T-cell (primary cell): Measurements from ENCODE around the gene SEMA4C. TPM values are rescaled to one million over a fixed set of nuclear protein-coding genes. Genes with fewer than 3 reads are reported as not detected.

ENCODE experiments used
- ATAC-seq, 4 experiments: fragments of 200-7000 bp in 3 of 4; fragments of 150-1000 bp in 1 of 4; cut with Tn5 transposase; replicated peaks in 1 of 4; 1 replicate in 3 of 4; 2 replicates in 1 of 4; pipeline ENCODE4 v1.10.0; 2021; ENCODE audit warnings: moderate library complexity in 3 of 4, mild to moderate bottlenecking in 2 of 4, moderate number of reproducible peaks in 1 of 4
- CTCF ChIA-PET, 2 donors: fragments of 300-600 bp; sonication (Branson Sonifier 250); formaldehyde crosslinking; loops; one replicate each; lab custom pipeline; 2022; ENCODE audit warnings: antibody characterized with exemption in 2 of 2; lab: Charles Lee
- POLR2A ChIA-PET, 2 donors: fragments of 300-600 bp; sonication (Branson Sonifier 250); formaldehyde crosslinking; loops; one replicate each; lab custom pipeline; 2022; ENCODE audit warnings: antibody characterized with exemption in 2 of 2; lab: Charles Lee
- DNase-seq, 35 experiments: peaks; one replicate each; pipeline versions ENCODE4 v3.0.0 to v3.0.0-alpha.2; 2013 to 2023
- H3K27ac ChIP-seq: one replicate; pipeline ENCODE4 v1.5.1; 2013; ENCODE audit warnings: low read length
- H3K27me3 ChIP-seq, 2 experiments: replicated peaks in 1 of 2; 1 replicate in 1 of 2; 2 replicates in 1 of 2; pipeline versions ENCODE4 v1.6.1 to v1.7.0; 2013; ENCODE audit warnings: low read length in 1 of 2, mixed read lengths in 1 of 2; ENCODE audit not compliant: control insufficient read depth in 2 of 2, insufficient read depth in 2 of 2; ENCODE audit errors: extremely low read depth in 1 of 2
- H3K36me3 ChIP-seq, 2 donors: 1 replicate in 1 of 2; 2 replicates in 1 of 2; pipeline versions ENCODE4 v1.6.1 to v1.7.0; 2013; ENCODE audit warnings: low read length in 1 of 2; ENCODE audit not compliant: control insufficient read depth in 2 of 2, insufficient read depth in 1 of 2; ENCODE audit errors: extremely low read depth in 1 of 2
- H3K4me1 ChIP-seq, 2 experiments: 1 replicate in 1 of 2; 2 replicates in 1 of 2; pipeline versions ENCODE4 v1.6.1 to v1.7.0; 2013; ENCODE audit warnings: low read length in 2 of 2, mixed read lengths in 1 of 2; ENCODE audit not compliant: insufficient read depth in 2 of 2, control insufficient read depth in 1 of 2; ENCODE audit errors: extremely low read depth in 1 of 2
- H3K4me3 ChIP-seq, 2 donors: 1 replicate in 1 of 2; 2 replicates in 1 of 2; pipeline versions ENCODE4 v1.5.1 to v1.7.0; 2013; ENCODE audit warnings: mild to moderate bottlenecking in 2 of 2, low read length in 1 of 2, moderate library complexity in 1 of 2; ENCODE audit not compliant: control insufficient read depth in 1 of 2; ENCODE audit errors: extremely low read depth in 1 of 2
- H3K9me3 ChIP-seq: 2 replicates; pipeline ENCODE4 v1.7.0; 2013
- H3K27ac Mint-ChIP-seq, 2 donors: one replicate each; pipeline ENCODE4 v1.8.0; 2020 to 2021; ENCODE audit warnings: mild to moderate bottlenecking in 2 of 2, mixed read lengths in 2 of 2
- H3K27me3 Mint-ChIP-seq, 2 donors: one replicate each; pipeline ENCODE4 v1.8.0; 2021 to 2022; ENCODE audit warnings: mixed read lengths in 2 of 2
- H3K36me3 Mint-ChIP-seq: one replicate; pipeline ENCODE4 v1.8.0; 2021; ENCODE audit warnings: mixed read lengths
- H3K4me1 Mint-ChIP-seq, 3 donors: one replicate each; pipeline ENCODE4 v1.8.0; 2020 to 2022; ENCODE audit warnings: mixed read lengths in 3 of 3, mild to moderate bottlenecking in 1 of 3
- H3K4me3 Mint-ChIP-seq, 3 donors: one replicate each; pipeline ENCODE4 v1.8.0; 2020 to 2022; ENCODE audit warnings: mild to moderate bottlenecking in 3 of 3, mixed read lengths in 3 of 3, moderate library complexity in 3 of 3
- H3K9me3 Mint-ChIP-seq, 3 donors: one replicate each; pipeline ENCODE4 v1.8.0; 2020 to 2022; ENCODE audit warnings: mixed read lengths in 3 of 3
- WGBS: methylation state at CpG from one replicate; pipeline ENCODE4 v1.1.5; 2013; ENCODE audit warnings: missing lambda C conversion rate; ENCODE audit not compliant: insufficient coverage; 5-methylcytosine and 5-hydroxymethylcytosine counted together
- total RNA-seq, 35 experiments: library from RNA in 6 of 35; stranded (reverse) in 6 of 35; fragments of 120-200 nt in 1 of 35; gene quantifications; one replicate each; pipeline versions ENCODE4 v1.2.1 to v1.2.4 and lab custom pipeline; 2013 to 2026

The SEMA4C gene, protein sequence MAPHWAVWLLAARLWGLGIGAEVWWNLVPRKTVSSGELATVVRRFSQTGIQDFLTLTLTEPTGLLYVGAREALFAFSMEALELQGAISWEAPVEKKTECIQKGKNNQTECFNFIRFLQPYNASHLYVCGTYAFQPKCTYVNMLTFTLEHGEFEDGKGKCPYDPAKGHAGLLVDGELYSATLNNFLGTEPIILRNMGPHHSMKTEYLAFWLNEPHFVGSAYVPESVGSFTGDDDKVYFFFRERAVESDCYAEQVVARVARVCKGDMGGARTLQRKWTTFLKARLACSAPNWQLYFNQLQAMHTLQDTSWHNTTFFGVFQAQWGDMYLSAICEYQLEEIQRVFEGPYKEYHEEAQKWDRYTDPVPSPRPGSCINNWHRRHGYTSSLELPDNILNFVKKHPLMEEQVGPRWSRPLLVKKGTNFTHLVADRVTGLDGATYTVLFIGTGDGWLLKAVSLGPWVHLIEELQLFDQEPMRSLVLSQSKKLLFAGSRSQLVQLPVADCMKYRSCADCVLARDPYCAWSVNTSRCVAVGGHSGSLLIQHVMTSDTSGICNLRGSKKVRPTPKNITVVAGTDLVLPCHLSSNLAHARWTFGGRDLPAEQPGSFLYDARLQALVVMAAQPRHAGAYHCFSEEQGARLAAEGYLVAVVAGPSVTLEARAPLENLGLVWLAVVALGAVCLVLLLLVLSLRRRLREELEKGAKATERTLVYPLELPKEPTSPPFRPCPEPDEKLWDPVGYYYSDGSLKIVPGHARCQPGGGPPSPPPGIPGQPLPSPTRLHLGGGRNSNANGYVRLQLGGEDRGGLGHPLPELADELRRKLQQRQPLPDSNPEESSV
- 10 to 100 TPM; 36.3 to 89.0 (median 72.3) TPM for total RNA-seq
- 24.3 TPM for total RNA-seq (2013)
- 9.9 to 221 (median 60.3) reads per million in 29 experiments for total RNA-seq (lab: John Stamatoyannopoulos, UW)

DNA sequence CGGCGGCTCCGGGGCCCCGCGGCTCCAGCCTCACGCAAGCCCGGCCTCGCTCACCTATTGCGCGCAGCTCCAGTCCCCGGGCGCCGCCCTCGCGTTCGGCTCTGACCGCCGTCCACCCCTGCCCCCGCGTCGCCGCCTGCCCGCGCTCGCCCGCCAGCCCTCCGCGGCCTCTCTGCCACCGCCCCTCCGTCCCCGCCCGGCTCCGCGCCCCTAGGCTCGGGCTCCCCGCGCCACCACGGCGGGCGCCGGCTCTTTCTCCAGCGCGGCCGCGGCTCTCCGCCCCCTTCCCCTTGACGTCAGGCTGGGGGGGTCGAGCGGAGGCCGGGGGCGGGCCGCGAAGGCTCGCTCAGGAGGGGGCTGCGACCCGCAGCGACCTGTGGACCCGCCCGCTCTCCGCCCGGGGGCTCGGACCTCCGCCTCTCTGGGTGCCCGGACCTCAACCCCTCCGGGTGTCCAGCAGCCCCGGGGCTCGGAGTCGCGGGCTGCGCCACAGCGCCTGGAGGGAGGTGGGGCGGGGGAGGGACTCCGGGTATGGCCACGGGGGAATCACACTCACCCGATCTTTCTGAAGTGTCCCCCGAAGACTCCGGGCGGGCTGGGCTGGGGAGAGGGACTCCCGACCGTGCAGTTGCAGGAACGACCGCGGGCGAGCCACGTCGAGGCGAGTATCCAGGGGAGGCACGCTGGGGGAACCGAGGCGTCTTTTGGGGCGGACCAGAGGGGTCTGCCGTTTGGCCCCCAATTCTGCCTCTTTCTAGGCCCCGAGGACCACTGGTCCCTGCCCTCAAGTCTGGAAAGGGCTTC lies at the start of gene SEMA4C:
Gene SEMA4C (minus strand): TSS at position 259 of the 804 bp plus-strand sequence. CDS start 2,194 bp downstream, outside the sequence.
- Histone ChIP-seq H3K9me3 (no peaks in the 10 kb centered on the region), H3K4me1 (peaks cover 16 to 56% of the 10 kb centered on the region in 2 experiments), H3K4me3 (peak within 1 kb of the TSS; percentile 66 to 75), H3K36me3 (peaks cover 2 to 26% of the 10 kb centered on the region in 2 donors), H3K27ac (peak within 1 kb of the TSS; percentile 89), H3K27me3 (peaks cover 0 to 6% of the 10 kb centered on the region in 2 experiments)
- peak within 1 kb of the TSS; percentile 92 to 93 for H3K27ac Mint-ChIP-seq
- ChIA-PET POLR2A (no interaction called here), CTCF (interaction anchor here in 1 of 2 donors (0.7 to 1.8 kb wide), 4 partner anchors 10 to 92 kb away, joined by 3 to 25 read pairs (median 4); partner anchors contain the start of gene ANKRD39)
- H3K27me3 Mint-ChIP-seq, result no peaks in the 10 kb centered on the region
- H3K36me3 Mint-ChIP-seq, result peaks cover 4% of the 10 kb centered on the region
- no peaks in the 10 kb centered on the region for H3K9me3 Mint-ChIP-seq
- peak; percentile 57 to 67 (median 64) for ATAC-seq
- peaks cover 40 to 60% (median 52%) of the 10 kb centered on the region in 3 donors for H3K4me1 Mint-ChIP-seq
- peak within 1 kb of the TSS; percentile 84 to 90 (median 86) for H3K4me3 Mint-ChIP-seq
- WGBS, result 1% methylated on average over 89 of the region's 93 CpGs
- DNase-seq, result peak in 32 of 35 experiments; percentile 32 to 78 (median 54)

DNA sequence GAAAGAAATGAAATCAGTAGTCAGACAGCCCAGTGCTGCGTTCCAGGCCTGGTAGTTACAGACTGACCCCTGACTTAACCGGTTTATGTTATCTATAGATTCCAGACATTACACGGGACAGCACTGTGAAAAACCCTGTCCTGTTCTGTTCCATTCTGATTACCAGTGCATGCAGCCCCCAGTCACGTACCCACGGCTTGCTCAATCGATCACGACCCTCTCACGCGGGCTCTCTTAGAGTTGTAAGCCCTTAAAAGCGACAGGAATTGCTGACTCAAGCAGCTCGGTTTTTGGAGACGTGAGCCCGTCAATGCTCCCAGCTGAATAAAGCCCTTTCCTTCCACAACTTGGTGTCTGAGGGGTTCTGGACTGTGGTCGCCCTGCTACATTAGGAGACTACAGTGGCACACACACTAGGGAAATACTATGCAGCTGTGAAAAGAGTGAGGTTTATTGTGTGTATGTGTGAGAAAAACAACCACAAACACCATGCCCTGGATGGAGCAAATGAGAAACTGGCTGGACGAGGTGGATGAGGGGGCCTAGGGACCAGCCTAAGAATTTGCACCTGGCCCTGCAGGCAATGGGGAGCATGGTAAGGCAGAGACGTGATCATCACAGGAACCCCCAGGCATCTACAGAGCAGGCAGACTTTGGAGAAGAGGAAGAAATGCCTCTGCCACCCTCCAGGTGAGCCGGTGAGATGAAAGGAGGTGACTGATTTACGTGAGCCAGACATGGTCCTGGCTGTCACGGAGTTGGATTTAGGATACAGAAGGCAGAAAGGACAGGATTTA lies 49.1 kb upstream of the SEMA4C start:
- ChIA-PET POLR2A (no interaction called here), CTCF (no interaction called here)
- H3K4me3 ChIP-seq, result no peak overlapping the region
- H3K4me1 ChIP-seq, result peaks cover 7 to 51% of the 10 kb centered on the region in 2 experiments
- 94% methylated on average over 14 of the region's 19 CpGs for WGBS
- DNase-seq (no peak), ATAC-seq (no peak)
- no peaks in the 10 kb centered on the region for H3K27me3 ChIP-seq
- H3K4me1 Mint-ChIP-seq, result peaks cover 43 to 76% (median 68%) of the 10 kb centered on the region in 3 donors
- H3K36me3 Mint-ChIP-seq, result peaks cover 17% of the 10 kb centered on the region
- peak overlapping the region in 1 of 2 donors; percentile 52 for H3K27ac Mint-ChIP-seq
- no peak overlapping the region for H3K27ac ChIP-seq
- peaks cover 0 to 5% (median 2%) of the 10 kb centered on the region in 3 donors for H3K9me3 Mint-ChIP-seq
- no peaks in the 10 kb centered on the region for H3K27me3 Mint-ChIP-seq
- no peaks in the 10 kb centered on the region for H3K36me3 ChIP-seq
- H3K9me3 ChIP-seq, result peaks cover 9% of the 10 kb centered on the region
- H3K4me3 Mint-ChIP-seq, result no peak overlapping the region

DNA sequence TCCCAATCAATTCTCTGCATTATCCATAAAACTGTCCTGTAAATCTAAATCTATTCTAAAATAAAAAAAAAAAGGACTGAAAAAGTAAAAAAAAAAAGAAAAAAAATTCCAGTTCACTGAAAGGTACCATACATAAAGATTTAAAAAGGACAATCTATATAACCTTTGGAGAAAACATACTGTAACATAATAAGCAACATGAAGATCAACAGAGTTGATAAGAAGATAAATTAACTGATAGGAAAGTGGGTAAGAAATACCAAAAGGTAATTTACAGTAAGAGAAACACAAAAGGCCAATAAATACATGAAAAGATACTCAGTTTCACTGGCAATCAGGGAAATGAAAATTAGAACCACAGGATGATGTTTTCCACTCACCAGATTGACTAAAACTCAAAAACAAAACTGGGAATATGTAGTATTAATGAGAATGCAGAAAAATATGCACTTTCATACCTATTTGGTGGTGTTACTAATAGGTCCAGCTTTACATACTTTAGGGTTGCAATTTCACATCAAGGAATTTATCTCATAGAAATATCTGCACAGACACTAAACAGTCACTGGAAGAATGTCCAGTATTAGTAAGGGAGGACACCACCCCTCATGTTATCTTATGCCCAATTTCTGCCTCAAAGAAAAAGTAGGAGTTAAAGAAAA lies 48.3 kb upstream of the SEMA4C start:
- no peaks in the 10 kb centered on the region for H3K36me3 ChIP-seq
- no peak overlapping the region for H3K4me3 ChIP-seq
- H3K9me3 Mint-ChIP-seq, result peaks cover 0 to 5% (median 2%) of the 10 kb centered on the region in 3 donors
- H3K27me3 Mint-ChIP-seq, result no peaks in the 10 kb centered on the region
- H3K4me1 ChIP-seq, result peaks cover 11 to 51% of the 10 kb centered on the region in 2 experiments
- no peak overlapping the region for H3K27ac ChIP-seq
- ChIA-PET POLR2A (no interaction called here), CTCF (no interaction called here)
- no peaks in the 10 kb centered on the region for H3K27me3 ChIP-seq
- H3K4me3 Mint-ChIP-seq, result no peak overlapping the region
- H3K4me1 Mint-ChIP-seq, result peaks cover 46 to 79% (median 68%) of the 10 kb centered on the region in 3 donors
- DNase-seq (no peak), ATAC-seq (no peak)
- peaks cover 17% of the 10 kb centered on the region for H3K36me3 Mint-ChIP-seq
- peaks cover 9% of the 10 kb centered on the region for H3K9me3 ChIP-seq
- H3K27ac Mint-ChIP-seq, result peak overlapping the region in 1 of 2 donors; percentile 51

DNA sequence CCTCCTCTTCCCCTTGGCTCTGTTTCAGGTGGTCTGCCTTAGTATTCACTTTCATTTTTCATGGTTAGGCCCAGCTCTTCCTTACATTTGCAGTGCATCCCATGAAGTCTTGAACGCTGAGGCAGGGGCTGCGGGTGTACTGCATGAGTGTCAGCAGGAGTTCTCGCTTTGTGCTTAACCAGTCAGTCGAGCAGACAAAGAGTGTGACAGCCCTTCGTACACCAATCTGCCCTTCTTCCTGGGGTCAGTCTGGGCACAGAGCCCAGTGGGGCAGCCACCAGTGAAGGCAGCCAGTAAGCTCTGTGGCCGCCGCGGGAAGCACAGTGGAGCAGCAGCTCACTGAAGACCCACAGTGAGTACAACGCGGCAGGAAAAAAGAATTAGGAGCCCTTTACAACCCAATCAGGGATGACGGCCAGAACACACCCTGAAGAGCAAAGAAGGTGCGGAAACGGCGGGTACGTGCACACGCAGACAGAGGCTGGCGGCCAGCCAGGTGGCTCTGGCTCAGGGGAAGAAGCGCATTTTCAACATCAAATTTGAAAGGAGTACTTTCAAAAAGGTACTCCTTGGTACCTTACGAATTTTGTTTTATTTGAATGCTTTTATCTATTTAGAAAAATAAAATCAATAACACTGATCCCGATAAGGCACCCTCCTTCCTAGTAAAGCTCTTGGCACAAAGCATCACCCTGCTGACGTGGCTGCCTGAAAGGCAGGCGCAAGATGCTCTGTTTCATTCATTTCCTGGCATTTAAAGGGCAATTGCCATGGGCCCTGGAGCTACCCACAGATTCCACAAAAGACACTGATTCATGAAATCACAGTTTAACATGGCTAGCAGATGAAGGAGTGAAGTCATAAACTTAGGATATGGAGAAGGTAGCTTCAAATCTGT lies 47.0 kb upstream of the SEMA4C start:
- Mint-ChIP-seq H3K36me3 (peaks cover 17% of the 10 kb centered on the region), H3K27ac (peak overlapping the region; percentile 76 to 78), H3K4me3 (peak overlapping the region in 1 of 3 donors; percentile 34), H3K9me3 (peaks cover 0 to 5% (median 2%) of the 10 kb centered on the region in 3 donors), H3K4me1 (peaks cover 57 to 81% (median 76%) of the 10 kb centered on the region in 3 donors), H3K27me3 (no peaks in the 10 kb centered on the region)
- ChIA-PET POLR2A (interaction anchor here in 1 of 2 donors (0.6 kb wide), 1 partner anchor 776 kb away, joined by 3 read pairs; no protein-coding TSS in a partner anchor), CTCF (no interaction called here)
- Histone ChIP-seq H3K9me3 (peaks cover 9% of the 10 kb centered on the region), H3K27ac (no peak overlapping the region), H3K4me3 (no peak overlapping the region), H3K36me3 (no peaks in the 10 kb centered on the region), H3K4me1 (peaks cover 17 to 63% of the 10 kb centered on the region in 2 experiments), H3K27me3 (no peaks in the 10 kb centered on the region)
- ATAC-seq, result peak in 1 of 4 experiments; percentile 22
- over 99% methylated on average over 16 of the region's 22 CpGs for WGBS
- peak in 2 of 35 experiments; percentile 15 to 21 for DNase-seq
